Activated CD8-positive, alpha-beta T cell treated with anti-CD3 and anti-CD28 coated beads for 36 hours (primary cell): ENCODE data around the gene SUSD1. TPM values are rescaled to one million over a fixed set of nuclear protein-coding genes. Genes with fewer than 3 reads are reported as not detected.

Experiments used
- ATAC-seq: fragments of 200-7000 bp; cut with Tn5 transposase; one replicate; pipeline ENCODE4 v1.10.0; 2021; ENCODE audit warnings: mild to moderate bottlenecking, moderate library complexity
- CTCF ChIA-PET: fragments of 350-600 bp; sonication (Branson Sonifier 250); formaldehyde crosslinking; loops from one replicate; lab custom pipeline; 2021; ENCODE audit warnings: antibody characterized with exemption; lab: Charles Lee
- POLR2A ChIA-PET: fragments of 350-600 bp; sonication (Branson Sonifier 250); formaldehyde crosslinking; loops from one replicate; lab custom pipeline; 2021; ENCODE audit warnings: antibody characterized with exemption; lab: Charles Lee
- DNase-seq: peaks from one replicate; pipeline ENCODE4 v3.0.0-alpha.2; 2020
- H3K27ac Mint-ChIP-seq: one replicate; pipeline ENCODE4 v1.8.0; 2021; ENCODE audit warnings: mild to moderate bottlenecking, mixed read lengths
- H3K27me3 Mint-ChIP-seq: one replicate; pipeline ENCODE4 v1.8.0; 2021; ENCODE audit warnings: mixed read lengths
- H3K36me3 Mint-ChIP-seq: one replicate; pipeline ENCODE4 v1.8.0; 2021; ENCODE audit warnings: low read depth, mixed read lengths
- H3K4me1 Mint-ChIP-seq: one replicate; pipeline ENCODE4 v1.8.0; 2021; ENCODE audit warnings: low read depth, mixed read lengths
- H3K4me3 Mint-ChIP-seq: one replicate; pipeline ENCODE4 v1.8.0; 2021; ENCODE audit warnings: mild to moderate bottlenecking, moderate library complexity, mixed read lengths
- H3K9me3 Mint-ChIP-seq: one replicate; pipeline ENCODE4 v1.8.0; 2021; ENCODE audit warnings: mixed read lengths
- CTCF ChIP-seq: fragments of 200-600 bp; IDR thresholded peaks from one replicate; pipeline ENCODE4 v1.8.0; 2022; ENCODE audit warnings: antibody characterized with exemption, mild to moderate bottlenecking
- intact Hi-C: fragments of 100-400 bp; cut with micrococcal nuclease; formaldehyde crosslinking; loops from one replicate; pipeline ENCODE4 v1.10.0; 2022
- total RNA-seq, 2 experiments: library from RNA; stranded (reverse); gene quantifications; one replicate each; pipeline ENCODE4 v1.2.3, GENCODE V29; 2021

SUSD1 gene
- total RNA-seq, 2 experiments from 2014 or later = 3.0 to 3.6 TPM

- DNase-seq (no peak), ATAC-seq (no peak)
- ChIA-PET POLR2A (interaction anchor here (0.6 kb wide), 1 partner anchor 319 kb away, joined by 3 read pairs; no protein-coding TSS in a partner anchor), CTCF (interaction anchor here (1.1 to 1.7 kb wide), 2 partner anchors 10 to 12 kb away, joined by 3 to 5 read pairs; no protein-coding TSS in a partner anchor)
- no peaks in the 10 kb centered on the region for H3K36me3 Mint-ChIP-seq
- H3K27ac Mint-ChIP-seq = no peak overlapping the region
- no peaks in the 10 kb centered on the region for H3K9me3 Mint-ChIP-seq
- H3K4me1 Mint-ChIP-seq = peaks cover under 1% of the 10 kb centered on the region
- H3K4me3 Mint-ChIP-seq = no peak overlapping the region
- no peak for TF ChIP-seq CTCF
- no peaks in the 10 kb centered on the region for H3K27me3 Mint-ChIP-seq
- intact Hi-C loops = no loop called here
These were observed 71.7 kb downstream of the SUSD1 start for GRCh38 chr9:112103405-112103804.

GRCh38 chr9:112097712-112098688, 77.1 kb downstream of the SUSD1 start:
- peaks cover 31% of the 10 kb centered on the region for H3K4me1 Mint-ChIP-seq
- CTCF ChIA-PET = interaction anchor here (0.6 to 9.2 kb wide), 51 partner anchors 9 to 695 kb away, joined by 3 to 105 read pairs (median 3); partner anchors contain the start of gene PTBP3
- no peaks in the 10 kb centered on the region for H3K27me3 Mint-ChIP-seq
- H3K27ac Mint-ChIP-seq = no peak overlapping the region
- POLR2A ChIA-PET = interaction anchor here (0.5 to 0.9 kb wide), 2 partner anchors 27 to 234 kb away, joined by 3 to 4 read pairs; no protein-coding TSS in a partner anchor
- no peaks in the 10 kb centered on the region for H3K36me3 Mint-ChIP-seq
- intact Hi-C loops = loop anchor here (2.0 to 5.0 kb wide), 2 partner anchors 263 to 279 kb away; no protein-coding TSS in a partner anchor
- peak; percentile 85 for TF ChIP-seq CTCF
- H3K4me3 Mint-ChIP-seq = no peak overlapping the region
- ATAC-seq (peak; percentile 90), DNase-seq (peak; percentile 74)
- no peaks in the 10 kb centered on the region for H3K9me3 Mint-ChIP-seq

- Mint-ChIP-seq H3K9me3 (no peaks in the 10 kb centered on the region), H3K27ac (no peak overlapping the region), H3K4me3 (no peak overlapping the region), H3K36me3 (no peaks in the 10 kb centered on the region), H3K4me1 (peaks cover 31% of the 10 kb centered on the region), H3K27me3 (no peaks in the 10 kb centered on the region)
- no peak for TF ChIP-seq CTCF
- DNase-seq (no peak), ATAC-seq (no peak)
- intact Hi-C loops = loop anchor here (5.0 kb wide), 1 partner anchor 282 kb away; no protein-coding TSS in a partner anchor
- CTCF ChIA-PET = interaction anchor here (0.9 to 9.2 kb wide), 3 partner anchors 9 to 266 kb away, joined by 3 to 105 read pairs (median 4); no protein-coding TSS in a partner anchor
- POLR2A ChIA-PET = interaction anchor here (0.7 kb wide), 1 partner anchor 827 kb away, joined by 3 read pairs; no protein-coding TSS in a partner anchor
These were observed 80.0 kb downstream of the SUSD1 start for GRCh38 chr9:112094948-112095681.

GRCh38 chr9:112094241-112094640, 80.9 kb downstream of the SUSD1 start:
- Mint-ChIP-seq H3K4me3 (no peak overlapping the region), H3K9me3 (no peaks in the 10 kb centered on the region), H3K4me1 (peaks cover 31% of the 10 kb centered on the region), H3K36me3 (no peaks in the 10 kb centered on the region), H3K27ac (no peak overlapping the region), H3K27me3 (no peaks in the 10 kb centered on the region)
- DNase-seq = no peak
- no peak for ATAC-seq
- intact Hi-C loops = no loop called here
- ChIA-PET CTCF (interaction anchor here (0.7 to 9.2 kb wide), 4 partner anchors 8 to 335 kb away, joined by 3 to 105 read pairs (median 4); no protein-coding TSS in a partner anchor), POLR2A (interaction anchor here (1.1 kb wide), 1 partner anchor 273 kb away, joined by 3 read pairs; no protein-coding TSS in a partner anchor)
- TF ChIP-seq CTCF = no peak
